ENCODE results near the gene PTTG1.
A peak's percentile ranks its signal among the peaks of the same experiment; 100 is the strongest.
"Not testable (repeated sequence)": the region's sequence is repeated elsewhere in the genome, so short reads cannot be mapped to it uniquely, and the experiment has no call there.

The PTTG1 gene

GRCh38 chr5:160423099-160423498 lies 1.4 kb downstream of the PTTG1 start:
- no peak for DNase-seq (ENCODE audit: low spot score)

GRCh38 chr5:160427607-160428006 lies 6.0 kb downstream of the PTTG1 start:
- DNase-seq (ENCODE audit: low spot score), result no peak

- no peak for DNase-seq (ENCODE audit: low spot score)
Measured at GRCh38 chr5:160432196-160432595, 10.5 kb downstream of the PTTG1 start.

GRCh38 chr5:160432787-160433186 lies 11.1 kb downstream of the PTTG1 start:
- DNase-seq (ENCODE audit: low spot score), result no peak

- no peak for DNase-seq (ENCODE audit: low spot score)
Measured at GRCh38 chr5:160434022-160434531, 12.4 kb downstream of the PTTG1 start.

- no peak for DNase-seq (ENCODE audit: low spot score)
Measured at GRCh38 chr5:160435532-160435931, 13.9 kb downstream of the PTTG1 start.

GRCh38 chr5:160436017-160436416 lies 14.4 kb downstream of the PTTG1 start:
- no peak for DNase-seq (ENCODE audit: low spot score)

GRCh38 chr5:160436661-160437060 lies 15.0 kb downstream of the PTTG1 start:
- not testable (repeated sequence) for DNase-seq (ENCODE audit: low spot score)

- no peak for DNase-seq (ENCODE audit: low spot score)
Measured at GRCh38 chr5:160437271-160437670, 15.6 kb downstream of the PTTG1 start.

GRCh38 chr5:160438316-160439204 lies 16.9 kb downstream of the PTTG1 start:
- DNase-seq (ENCODE audit: low spot score), result peak; percentile 65

- peak; percentile 80 for DNase-seq (ENCODE audit: low spot score)
Measured at GRCh38 chr5:160439205-160439600, 17.5 kb downstream of the PTTG1 start.

- no peak for DNase-seq (ENCODE audit: low spot score)
Measured at GRCh38 chr5:160441311-160441781, 19.7 kb downstream of the PTTG1 start.

GRCh38 chr5:160442824-160443431 lies 21.3 kb downstream of the PTTG1 start:
- no peak for DNase-seq (ENCODE audit: low spot score)

- no peak for DNase-seq (ENCODE audit: low spot score)
Measured at GRCh38 chr5:160444407-160444806, 22.8 kb downstream of the PTTG1 start.

- no peak for DNase-seq (ENCODE audit: low spot score)
Measured at GRCh38 chr5:160445132-160445531, 23.5 kb downstream of the PTTG1 start.

- no peak for DNase-seq (ENCODE audit: low spot score)
Measured at GRCh38 chr5:160445751-160446150, 24.1 kb downstream of the PTTG1 start.

- no peak for DNase-seq (ENCODE audit: low spot score)
Measured at GRCh38 chr5:160448886-160449285, 27.2 kb downstream of the PTTG1 start.

GRCh38 chr5:160449458-160449857 lies 27.8 kb downstream of the PTTG1 start:
- no peak for DNase-seq (ENCODE audit: low spot score)

- no peak for DNase-seq (ENCODE audit: low spot score)
Measured at GRCh38 chr5:160450164-160450932, 28.7 kb downstream of the PTTG1 start.

GRCh38 chr5:160451281-160451680 lies 29.6 kb downstream of the PTTG1 start:
- no peak for DNase-seq (ENCODE audit: low spot score)

GRCh38 chr5:160452036-160452435 lies 30.4 kb downstream of the PTTG1 start:
- DNase-seq (ENCODE audit: low spot score), result no peak

GRCh38 chr5:160452795-160453194 lies 31.1 kb downstream of the PTTG1 start:
- no peak for DNase-seq (ENCODE audit: low spot score)
